GM18502 (cell line): ENCODE data around the gene TNNC2.

ENCODE experiments used
- ATAC-seq: cut with Tn5 transposase; IDR thresholded peaks from one replicate; pipeline ENCODE4 v1.9.1; 2021; ENCODE audit warnings: mild to moderate bottlenecking; ENCODE audit not compliant: unreplicated experiment, poor library complexity

Gene TNNC2

GRCh38 chr20:45788351-45788750, 38.8 kb downstream of the TNNC2 start:
- ATAC-seq: no peak

- ATAC-seq: no peak
These were observed 43.3 kb downstream of the TNNC2 start for GRCh38 chr20:45783656-45784294.

GRCh38 chr20:45782890-45783289, 44.2 kb downstream of the TNNC2 start:
- ATAC-seq: no peak

DNA sequence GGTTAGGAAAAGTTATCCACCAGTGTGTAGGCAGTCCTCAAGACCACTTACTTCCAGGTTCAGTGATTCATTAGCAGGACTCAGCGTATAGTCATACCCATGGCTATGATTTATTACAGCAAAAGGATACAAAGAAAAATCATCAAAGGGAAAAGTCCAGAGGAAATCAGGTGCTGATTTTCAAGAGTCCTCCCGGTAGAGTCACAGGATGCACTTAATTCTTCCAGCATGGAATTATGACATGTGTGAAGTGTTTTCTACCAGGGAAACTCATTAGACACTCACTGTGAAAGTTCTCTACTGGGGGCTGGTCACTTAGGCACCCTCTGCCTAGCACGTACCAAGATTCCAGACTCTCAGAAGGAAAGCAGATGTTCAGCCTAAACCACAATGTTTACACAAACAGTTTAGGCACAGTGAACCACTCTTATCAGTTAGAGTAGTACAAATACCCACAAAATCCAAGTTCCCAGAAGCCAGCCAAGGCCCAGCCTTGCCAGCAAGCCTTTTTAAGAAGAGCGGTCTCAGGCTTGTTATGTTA, 45.7 kb downstream of the TNNC2 start:
- ATAC-seq: no peak

GRCh38 chr20:45780159-45780558, 47.0 kb downstream of the TNNC2 start:
- no peak for ATAC-seq

DNA sequence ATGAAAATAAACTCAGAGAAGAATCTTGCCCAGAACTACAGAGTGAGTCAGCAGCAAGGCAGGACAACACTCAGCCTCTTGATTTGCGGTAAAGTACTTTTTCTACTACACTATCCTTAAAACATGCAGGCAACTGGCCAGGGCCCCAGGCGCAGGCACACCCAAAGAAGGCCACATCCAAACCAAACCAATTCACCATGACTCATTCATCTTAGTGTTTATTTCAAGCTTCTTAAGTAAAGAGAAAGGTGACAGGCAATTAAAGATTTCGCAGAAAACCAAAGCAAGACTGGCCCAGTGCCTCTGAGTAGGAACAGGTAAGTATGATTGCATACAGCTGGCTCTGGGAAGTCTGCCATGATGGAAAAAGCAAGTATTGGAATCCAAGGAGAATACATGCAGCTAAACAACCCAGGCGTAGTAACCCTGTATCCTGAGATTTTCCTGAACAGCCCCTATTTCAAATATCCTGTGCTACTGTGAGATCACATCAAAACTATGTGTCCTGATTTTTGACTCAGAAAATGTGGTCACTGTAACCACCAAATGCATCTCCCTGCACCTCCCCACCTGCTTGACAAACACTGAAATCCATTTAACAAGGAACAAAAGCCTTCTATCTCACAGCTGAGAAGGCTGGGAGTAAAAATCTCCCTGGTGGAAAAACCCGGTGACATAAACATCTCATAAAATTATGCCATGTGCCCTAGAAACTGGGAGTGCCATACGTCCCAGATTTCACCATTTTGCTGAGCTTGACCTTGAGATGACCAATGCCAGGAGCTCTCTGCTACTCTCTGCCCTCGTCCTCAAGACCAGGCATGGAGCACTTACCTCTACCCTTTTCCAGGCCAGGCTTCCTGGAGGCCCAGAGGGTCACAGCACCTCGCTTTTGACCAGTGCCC, 47.8 kb downstream of the TNNC2 start:
- ATAC-seq: no peak

DNA sequence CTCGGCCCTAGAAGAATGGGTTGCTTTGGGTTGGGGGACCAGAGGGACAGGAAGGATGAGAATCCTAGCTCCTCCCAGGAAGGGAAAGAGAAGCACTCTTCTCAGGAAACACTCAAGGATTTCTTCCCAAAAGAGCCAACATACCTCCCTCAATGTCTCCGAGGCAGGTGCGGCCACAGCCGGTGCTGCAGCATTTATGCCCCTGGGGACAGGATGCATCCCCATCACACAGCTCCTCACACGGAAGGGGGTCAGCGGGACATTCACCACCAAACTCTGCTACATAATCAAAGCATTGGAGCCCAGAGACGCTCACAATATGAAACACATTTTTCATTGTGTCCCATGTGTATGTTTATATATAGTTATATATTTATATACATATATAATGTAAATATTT, 50.2 kb downstream of the TNNC2 start:
- no peak for ATAC-seq

DNA sequence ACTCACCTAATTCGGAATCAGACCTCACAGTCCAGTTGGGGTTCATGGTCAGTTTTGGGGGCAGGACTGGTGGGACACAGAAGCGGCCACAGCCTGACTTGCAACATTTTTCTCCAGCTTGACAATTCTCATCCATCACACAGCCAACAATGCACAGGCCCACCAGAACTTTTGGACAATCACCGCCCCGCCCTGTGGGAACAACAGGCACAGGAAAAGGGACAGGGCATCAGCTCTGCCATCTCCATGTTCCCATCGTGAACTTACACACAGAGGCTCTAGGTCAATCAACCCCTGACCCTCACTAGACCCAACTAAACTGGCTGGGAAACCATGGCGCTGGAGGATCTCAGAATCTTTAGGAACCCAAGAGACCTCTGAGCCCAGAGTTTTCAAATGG, 51.7 kb downstream of the TNNC2 start:
- no peak for ATAC-seq

DNA sequence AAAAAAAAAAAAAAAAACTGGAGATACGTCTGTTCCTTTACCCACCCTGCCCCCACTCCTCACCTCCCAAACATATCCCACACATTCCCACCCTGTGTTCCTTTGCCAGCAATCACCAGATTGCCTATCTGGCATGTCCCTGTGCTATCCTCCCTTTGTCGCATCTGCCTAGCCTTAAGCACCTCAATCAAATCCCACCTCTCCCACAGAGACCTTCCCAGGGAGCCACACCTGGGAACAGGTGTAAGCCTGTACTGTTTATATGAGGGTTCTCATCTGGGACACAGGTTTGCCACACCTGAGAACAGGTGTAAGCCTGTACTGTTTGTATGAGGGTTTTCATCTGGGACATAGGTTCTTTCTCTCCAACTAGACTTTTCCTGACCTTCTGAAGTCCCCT, 52.2 kb downstream of the TNNC2 start:
- ATAC-seq: no peak
